ENCODE data around the gene MATN3. TPM values are rescaled to one million over a fixed set of nuclear protein-coding genes. Genes with fewer than 3 reads are reported as not detected.

Gene MATN3
- total and polyA plus RNA-seq, 2 of the 13 experiments (the other 11 are each of a cell fraction or from before 2014, with no cell fraction given), result 36.1 to 208 TPM

- TF ChIP-seq ZNF777 (CRISPR knock-in tag; IDR thresholded peaks at IDR 0.05) (no peak), KLF16 (CRISPR knock-in tag; IDR thresholded peaks at IDR 0.05) (0 out of 4 replicates have a peak, but pooled peaks of 1 of the 2 experiments have one; percentile 25), PPARG (CRISPR knock-in tag; conservative IDR thresholded peaks at IDR 0.05) (peak; percentile 71), TMF1 (CRISPR knock-in tag; IDR thresholded peaks at IDR 0.05; ENCODE audit: low read depth) (no peak), DPF2 (CRISPR knock-in tag; IDR thresholded peaks at IDR 0.05; ENCODE audit: borderline replicate concordance, low read depth) (peak; percentile 55; the same call in 1 of the 2 replicates), ISL2 (CRISPR knock-in tag; IDR thresholded peaks at IDR 0.05) (peak; percentile 73; the same call in 1 of the 2 replicates), CEBPG (CRISPR knock-in tag; IDR thresholded peaks at IDR 0.05) (peak; percentile 78), IRF2 (CRISPR knock-in tag; IDR thresholded peaks at IDR 0.05) (peak; percentile 77; the same call in 1 of the 2 replicates), ARNT2 (CRISPR knock-in tag; IDR thresholded peaks at IDR 0.05; ENCODE audit: low read depth) (peak; percentile 28; the same call in 1 of the 2 replicates), FOXP1 (IDR thresholded peaks at IDR 0.05) (peak; percentile 83), FOXP1 (CRISPR knock-in tag; IDR thresholded peaks at IDR 0.05) (peak; percentile 96), FOXA1 (IDR thresholded peaks at IDR 0.05) (peak; percentile 97), FOXA1 (CRISPR knock-in tag; IDR thresholded peaks at IDR 0.05) (peak; percentile 98), TEAD3 (CRISPR knock-in tag; optimal IDR thresholded peaks at IDR 0.05; ENCODE audit: borderline replicate concordance) (peak; percentile 67), PHF5A (CRISPR knock-in tag; IDR thresholded peaks at IDR 0.05; ENCODE audit: low read depth, unreplicated experiment) (peak; percentile 38), FOXK2 (IDR thresholded peaks at IDR 0.05) (peak; percentile 51; the same call in 1 of the 2 replicates), THRA (CRISPR knock-in tag; IDR thresholded peaks at IDR 0.05; ENCODE audit: borderline replicate concordance) (peak; percentile 69; the same call in 1 of the 2 replicates), ZBTB49 (CRISPR knock-in tag; IDR thresholded peaks at IDR 0.05; ENCODE audit: borderline replicate concordance) (no peak), ZNF235 (CRISPR knock-in tag; IDR thresholded peaks at IDR 0.05; ENCODE audit: borderline replicate concordance) (no peak), HDAC1 (CRISPR knock-in tag; IDR thresholded peaks at IDR 0.05) (peak; percentile 53; the same call in 1 of the 2 replicates), PAXIP1 (CRISPR knock-in tag; conservative IDR thresholded peaks at IDR 0.05) (peak; percentile 76), ZBTB33 (CRISPR knock-in tag; IDR thresholded peaks at IDR 0.05) (peak; percentile 85)
Measured at GRCh38 chr2:20008703-20009102, 3.8 kb downstream of the MATN3 start (continued).

Data from HepG2 (cell line).